Neural progenitor cell (in vitro differentiated cells): Measurements from ENCODE around the gene PANX3. TPM values are rescaled to one million over a fixed set of nuclear protein-coding genes. Genes with fewer than 3 reads are reported as not detected.

ENCODE experiments used
- DNase-seq: peaks from one replicate; pipeline ENCODE4 v3.0.0-alpha.2; 2016; ENCODE audit warnings: low spot score
- H2AFZ ChIP-seq: fragments of 200-600 bp; sonication (generic); replicated peaks from 2 replicates; pipeline ENCODE4 v1.6.1; 2016; ENCODE audit warnings: antibody characterized with exemption
- H3F3A ChIP-seq: fragments of 200-600 bp; sonication (generic); 2 replicates; pipeline ENCODE4 v1.6.1; 2016; ENCODE audit warnings: antibody characterized with exemption, low read depth
- H3K27ac ChIP-seq: fragments of 200-600 bp; sonication (generic); 2 replicates; pipeline ENCODE4 v1.5.1; 2016; ENCODE audit warnings: mild to moderate bottlenecking
- H3K27me3 ChIP-seq: fragments of 200-600 bp; sonication (generic); 2 replicates; pipeline ENCODE4 v1.6.1; 2016; ENCODE audit warnings: mild to moderate bottlenecking, moderate library complexity
- H3K36me3 ChIP-seq: fragments of 200-600 bp; sonication (generic); 2 replicates; pipeline ENCODE4 v1.5.1; 2016
- H3K4me1 ChIP-seq: fragments of 200-600 bp; sonication (generic); 2 replicates; pipeline ENCODE4 v1.6.1; 2016; ENCODE audit warnings: mixed run types
- H3K4me2 ChIP-seq: fragments of 200-600 bp; sonication (generic); 2 replicates; pipeline ENCODE4 v1.6.1; 2016
- H3K4me3 ChIP-seq: fragments of 200-600 bp; sonication (generic); 2 replicates; pipeline ENCODE4 v1.5.1; 2016
- H3K79me2 ChIP-seq: fragments of 200-600 bp; sonication (generic); 2 replicates; pipeline ENCODE4 v1.6.1; 2016; ENCODE audit warnings: low read depth
- H3K9ac ChIP-seq: fragments of 200-600 bp; sonication (generic); 2 replicates; pipeline ENCODE4 v1.6.1; 2016
- H3K9me3 ChIP-seq: fragments of 200-600 bp; sonication (generic); 2 replicates; pipeline ENCODE4 v1.5.1; 2016; ENCODE audit warnings: low read depth
- H4K20me1 ChIP-seq: fragments of 200-600 bp; sonication (generic); 2 replicates; pipeline ENCODE4 v1.6.1; 2016; ENCODE audit warnings: low read depth
- H3K27ac Mint-ChIP-seq: 3 replicates; pipeline ENCODE4 v1.8.0; 2021; ENCODE audit warnings: mixed read lengths
- H3K27me3 Mint-ChIP-seq: 2 replicates; pipeline ENCODE4 v1.8.0; 2022; ENCODE audit warnings: low read depth, mild to moderate bottlenecking, inconsistent platforms, moderate library complexity, mixed read lengths; ENCODE audit not compliant: insufficient read depth
- H3K36me3 Mint-ChIP-seq: 3 replicates; pipeline ENCODE4 v1.8.0; 2021; ENCODE audit warnings: mixed read lengths
- H3K4me1 Mint-ChIP-seq: 3 replicates; pipeline ENCODE4 v1.8.0; 2021; ENCODE audit warnings: mixed read lengths
- H3K4me3 Mint-ChIP-seq: 3 replicates; pipeline ENCODE4 v1.8.0; 2021; ENCODE audit warnings: mild to moderate bottlenecking, moderate library complexity, mixed read lengths
- H3K9me3 Mint-ChIP-seq: 3 replicates; pipeline ENCODE4 v1.8.0; 2020; ENCODE audit warnings: mixed read lengths
- CTCF ChIP-seq: fragments of 200-600 bp; sonication (generic); IDR thresholded peaks from 2 replicates; pipeline ENCODE4 v1.5.1; 2017; ENCODE audit warnings: antibody characterized with exemption, mild to moderate bottlenecking
- EZH2 ChIP-seq: fragments of 200-600 bp; sonication (generic); IDR thresholded peaks from 2 replicates; pipeline ENCODE4 v1.6.1; 2017; ENCODE audit warnings: antibody characterized with exemption, mild to moderate bottlenecking, moderate library complexity
- EZH2phosphoT487 ChIP-seq: fragments of 200-600 bp; sonication (generic); IDR thresholded peaks from 2 replicates; pipeline ENCODE4 v1.6.1; 2017; ENCODE audit warnings: antibody characterized with exemption
- total RNA-seq: library from RNA; depleted of rRNA; stranded (reverse); fragments of >200 nt; gene quantifications from 2 replicates; pipeline ENCODE4 v1.2.3, GENCODE V29; 2015; ENCODE audit warnings: low replicate concordance

The PANX3 gene
- total RNA-seq, 1 donor from 2014 or later = not detected

DNA sequence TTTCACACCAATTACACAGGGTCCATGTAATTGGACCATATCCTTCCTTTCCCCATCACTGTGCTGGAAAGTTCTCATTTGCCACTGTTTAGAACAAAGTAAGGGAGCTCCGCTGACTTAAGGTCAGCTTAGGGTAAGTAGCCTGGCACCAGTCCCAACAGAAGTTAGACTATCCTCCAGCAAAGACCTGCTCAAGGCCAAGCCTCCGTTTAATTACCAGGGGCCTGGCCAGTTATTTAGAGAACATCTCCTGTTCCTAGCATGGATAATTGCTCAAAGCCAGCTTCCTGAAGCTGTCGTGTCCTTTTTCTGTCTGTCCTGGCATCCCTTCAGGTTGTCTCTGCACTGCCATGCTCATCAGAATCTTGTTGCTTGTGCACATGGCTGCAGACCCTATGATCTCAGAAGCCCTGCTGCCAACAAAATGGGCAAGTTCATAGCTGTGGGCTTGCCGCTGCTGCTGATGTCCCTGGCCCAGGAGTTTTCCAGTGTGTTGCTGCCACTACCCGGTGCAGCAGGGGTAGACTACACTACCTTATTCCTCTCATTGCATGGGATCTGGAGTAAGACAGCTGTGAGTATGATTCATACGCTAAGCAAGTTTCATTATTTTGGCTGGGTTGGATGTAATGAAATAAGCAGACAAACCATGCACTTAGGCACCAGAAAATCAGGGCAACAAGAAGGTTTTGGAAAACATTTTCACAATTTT is 33.4 kb upstream of the PANX3 start:
- H3K27ac Mint-ChIP-seq = no peak overlapping the region
- no peak for DNase-seq

DNA sequence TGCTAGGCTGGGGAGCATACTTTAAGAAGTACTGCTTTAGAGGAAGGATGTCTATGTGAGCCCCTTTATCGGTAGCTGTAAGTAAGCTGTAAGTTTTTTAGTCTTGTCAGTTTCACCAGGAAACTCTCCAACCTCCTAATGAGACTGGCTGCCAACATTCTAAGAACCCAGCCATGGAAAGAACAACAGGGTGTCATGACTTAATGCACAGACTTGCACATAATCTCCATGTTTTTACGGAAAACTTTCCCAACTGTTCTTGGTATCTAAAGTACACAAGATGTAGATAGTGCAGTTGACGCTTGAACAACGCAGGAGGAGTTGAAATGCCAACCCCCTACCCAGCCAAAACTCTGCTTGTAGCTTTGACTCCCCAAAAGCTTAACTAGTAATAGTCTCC is 32.5 kb upstream of the PANX3 start:
- peaks cover 4% of the 10 kb centered on the region for H3K9me3 Mint-ChIP-seq
- Histone ChIP-seq H3K27me3 (no peaks in the 10 kb centered on the region), H2AFZ (peak overlapping the region; percentile 68), H3K4me1 (peaks cover 6% of the 10 kb centered on the region), H3K4me2 (no peak overlapping the region), H3F3A (no peaks in the 10 kb centered on the region), H3K9me3 (no peaks in the 10 kb centered on the region), H3K9ac (no peak overlapping the region), H3K36me3 (no peaks in the 10 kb centered on the region), H3K4me3 (no peak overlapping the region), H3K27ac (no peak overlapping the region), H3K79me2 (no peaks in the 10 kb centered on the region), H4K20me1 (no peaks in the 10 kb centered on the region)
- no peak for DNase-seq
- no peak overlapping the region for H3K4me3 Mint-ChIP-seq
- no peak for TF ChIP-seq EZH2phosphoT487
- TF ChIP-seq CTCF = no peak
- no peak for TF ChIP-seq EZH2
- no peak overlapping the region for H3K27ac Mint-ChIP-seq
- H3K4me1 Mint-ChIP-seq = peaks cover 6% of the 10 kb centered on the region
- H3K27me3 Mint-ChIP-seq = peaks cover 2% of the 10 kb centered on the region
- no peaks in the 10 kb centered on the region for H3K36me3 Mint-ChIP-seq

More for the DNA sequence above, 33.4 kb upstream of the PANX3 start:
- Histone ChIP-seq H3K4me2 (no peak overlapping the region), H3F3A (no peaks in the 10 kb centered on the region), H3K4me1 (peaks cover 6% of the 10 kb centered on the region), H3K36me3 (no peaks in the 10 kb centered on the region), H3K9ac (no peak overlapping the region), H3K27me3 (no peaks in the 10 kb centered on the region), H3K9me3 (no peaks in the 10 kb centered on the region), H3K27ac (no peak overlapping the region), H3K4me3 (no peak overlapping the region), H4K20me1 (no peaks in the 10 kb centered on the region), H2AFZ (no peak overlapping the region), H3K79me2 (no peaks in the 10 kb centered on the region)
- Mint-ChIP-seq H3K4me1 (peaks cover 6% of the 10 kb centered on the region), H3K27me3 (peaks cover 3% of the 10 kb centered on the region), H3K9me3 (peaks cover 4% of the 10 kb centered on the region), H3K4me3 (no peak overlapping the region), H3K36me3 (no peaks in the 10 kb centered on the region)
- TF ChIP-seq EZH2 (no peak), CTCF (no peak), EZH2phosphoT487 (no peak)

DNA sequence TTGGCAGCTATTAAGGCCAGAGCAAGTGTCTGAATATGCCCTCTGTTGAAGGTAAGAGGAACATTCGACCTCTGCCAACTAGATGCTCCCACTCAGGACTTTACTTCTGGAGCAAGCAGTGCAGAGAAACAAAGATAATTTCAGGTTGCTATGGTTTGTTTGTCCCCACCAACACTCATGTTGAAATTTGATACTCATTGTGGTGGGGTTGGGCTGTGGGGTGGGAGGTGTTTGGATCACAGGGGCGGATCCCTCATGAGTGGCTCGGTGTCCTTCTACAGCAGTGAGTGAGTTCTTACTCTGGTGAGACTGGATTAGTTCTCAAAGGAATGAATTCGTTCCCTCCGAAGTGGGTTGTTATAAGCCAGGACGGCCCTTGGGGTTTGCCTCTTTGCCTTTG is 29.4 kb upstream of the PANX3 start:
- no peaks in the 10 kb centered on the region for H3F3A ChIP-seq
- no peaks in the 10 kb centered on the region for H3K36me3 Mint-ChIP-seq

More for the DNA sequence above, 29.4 kb upstream of the PANX3 start:
- H3K9me3 Mint-ChIP-seq = no peaks in the 10 kb centered on the region
- Histone ChIP-seq H3K4me3 (no peak overlapping the region), H3K9ac (no peak overlapping the region), H3K79me2 (no peaks in the 10 kb centered on the region), H3K36me3 (no peaks in the 10 kb centered on the region), H3K4me2 (no peak overlapping the region), H3K9me3 (no peaks in the 10 kb centered on the region), H3K27me3 (no peaks in the 10 kb centered on the region), H3K4me1 (peaks cover 6% of the 10 kb centered on the region), H4K20me1 (no peaks in the 10 kb centered on the region), H3K27ac (no peak overlapping the region), H2AFZ (peak overlapping the region; percentile 52)
- no peak for TF ChIP-seq CTCF
- no peak for TF ChIP-seq EZH2
- TF ChIP-seq EZH2phosphoT487 = no peak
- peak overlapping the region; percentile 43 for H3K27ac Mint-ChIP-seq
- no peak overlapping the region for H3K4me3 Mint-ChIP-seq
- no peak for DNase-seq
- peaks cover 6% of the 10 kb centered on the region for H3K4me1 Mint-ChIP-seq
- peaks cover 2% of the 10 kb centered on the region for H3K27me3 Mint-ChIP-seq
